CD14-positive monocyte (primary cell): Measurements from ENCODE around the gene ZNF202. TPM values are rescaled to one million over a fixed set of nuclear protein-coding genes. Genes with fewer than 3 reads are reported as not detected.

Source experiments
- DNase-seq, 3 donors: peaks; one replicate each; pipeline ENCODE4 v3.0.0-alpha.2; 2011 to 2022
- H2AFZ ChIP-seq: 2 replicates; pipeline ENCODE4 v1.6.0; 2012; ENCODE audit warnings: mild to moderate bottlenecking, low read depth, low read length, inconsistent platforms; ENCODE audit not compliant: insufficient read depth, poor library complexity, severe bottlenecking
- H3K27ac ChIP-seq, 2 donors: 1 replicate in 1 of 2; 2 replicates in 1 of 2; pipeline ENCODE4 v1.5.1; 2012 to 2013; ENCODE audit warnings: low read length in 2 of 2, control low read depth in 1 of 2, inconsistent platforms in 1 of 2, low read depth in 1 of 2, mild to moderate bottlenecking in 1 of 2
- H3K27me3 ChIP-seq, 2 donors: one replicate each; pipeline versions ENCODE4 v1.6.0 to v1.6.1; 2011 to 2013; ENCODE audit warnings: low read length in 2 of 2; ENCODE audit not compliant: control insufficient read depth in 2 of 2, insufficient read depth in 2 of 2
- H3K36me3 ChIP-seq, 2 donors: replicated peaks in 1 of 2; 1 replicate in 1 of 2; 2 replicates in 1 of 2; pipeline versions ENCODE4 v1.5.1 to v1.6.1; 2012 to 2013; ENCODE audit warnings: low read length in 2 of 2, control low read depth in 1 of 2, inconsistent platforms in 1 of 2, mild to moderate bottlenecking in 1 of 2; ENCODE audit not compliant: insufficient read depth in 2 of 2, control insufficient read depth in 1 of 2
- H3K4me1 ChIP-seq, 2 donors: 1 replicate in 1 of 2; 2 replicates in 1 of 2; pipeline versions ENCODE4 v1.5.1 to v1.6.1; 2012 to 2013; ENCODE audit warnings: low read length in 2 of 2, control low read depth in 1 of 2, inconsistent platforms in 1 of 2, mild to moderate bottlenecking in 1 of 2, moderate library complexity in 1 of 2; ENCODE audit not compliant: insufficient read depth in 2 of 2, control insufficient read depth in 1 of 2
- H3K4me2 ChIP-seq: replicated peaks from 2 replicates; pipeline ENCODE3; 2012; ENCODE audit warnings: low read length, moderate library complexity, mild to moderate bottlenecking; ENCODE audit not compliant: poor library complexity, severe bottlenecking; ENCODE audit errors: extremely low read depth
- H3K4me3 ChIP-seq, 3 experiments: fragments of 200-600 bp in 1 of 3; sonication (generic) in 1 of 3; replicated peaks in 1 of 3; 1 replicate in 2 of 3; 2 replicates in 1 of 3; pipeline ENCODE4 v1.5.1; 2011 to 2013; ENCODE audit warnings: low read length in 3 of 3, mild to moderate bottlenecking in 3 of 3, control low read depth in 2 of 3, low read depth in 2 of 3, inconsistent platforms in 1 of 3, moderate library complexity in 1 of 3
- H3K79me2 ChIP-seq: 2 replicates; pipeline ENCODE4 v1.6.0; 2012; ENCODE audit warnings: mild to moderate bottlenecking, control low read depth, inconsistent platforms, low read length, moderate library complexity; ENCODE audit not compliant: insufficient read depth
- H3K9ac ChIP-seq: 2 replicates; pipeline ENCODE4 v1.6.0; 2017; ENCODE audit warnings: low read length, mild to moderate bottlenecking; ENCODE audit not compliant: insufficient read depth, poor library complexity, severe bottlenecking
- H3K9me3 ChIP-seq, 2 donors: replicated peaks in 1 of 2; 1 replicate in 1 of 2; 2 replicates in 1 of 2; pipeline versions ENCODE4 v1.5.1 to v1.6.1; 2012 to 2013; ENCODE audit warnings: low read length in 2 of 2, control low read depth in 1 of 2; ENCODE audit not compliant: control insufficient read depth in 1 of 2, insufficient read depth in 1 of 2
- H4K20me1 ChIP-seq: 2 replicates; pipeline ENCODE4 v1.6.0; 2012; ENCODE audit warnings: mild to moderate bottlenecking, low read length, control low read depth, moderate library complexity; ENCODE audit not compliant: insufficient read depth
- H3K27ac Mint-ChIP-seq, 7 donors: one replicate each; pipeline ENCODE4 v1.8.0; 2020; ENCODE audit warnings: mild to moderate bottlenecking in 7 of 7, mixed read lengths in 7 of 7, moderate library complexity in 6 of 7, inconsistent platforms in 2 of 7
- H3K27me3 Mint-ChIP-seq, 3 donors: one replicate each; pipeline ENCODE4 v1.8.0; 2021 to 2022; ENCODE audit warnings: low read depth in 3 of 3, mild to moderate bottlenecking in 3 of 3, mixed read lengths in 3 of 3, moderate library complexity in 3 of 3, inconsistent platforms in 1 of 3
- H3K36me3 Mint-ChIP-seq, 2 donors: one replicate each; pipeline ENCODE4 v1.8.0; 2020; ENCODE audit warnings: mixed read lengths in 2 of 2, inconsistent platforms in 1 of 2, mild to moderate bottlenecking in 1 of 2
- H3K4me1 Mint-ChIP-seq: one replicate; pipeline ENCODE4 v1.8.0; 2020; ENCODE audit warnings: mild to moderate bottlenecking, mixed read lengths
- H3K4me3 Mint-ChIP-seq, 2 donors: one replicate each; pipeline ENCODE4 v1.8.0; 2020; ENCODE audit warnings: mild to moderate bottlenecking in 2 of 2, mixed read lengths in 2 of 2, moderate library complexity in 1 of 2
- H3K9me3 Mint-ChIP-seq, 7 donors: one replicate each; pipeline ENCODE4 v1.8.0; 2020 to 2022; ENCODE audit warnings: mixed read lengths in 7 of 7, mild to moderate bottlenecking in 6 of 7, moderate library complexity in 6 of 7, inconsistent platforms in 2 of 7
- WGBS: methylation state at CpG from one replicate; pipeline ENCODE4 v1.1.5; 2013; ENCODE audit warnings: missing lambda C conversion rate; ENCODE audit not compliant: insufficient coverage; 5-methylcytosine and 5-hydroxymethylcytosine counted together
- intact Hi-C, 2 donors: fragments of 100-400 bp; cut with micrococcal nuclease; formaldehyde crosslinking; loops; one replicate each; pipeline versions ENCODE4 v1.15.0 to v1.15.1; 2023
- polyA plus RNA-seq, 3 donors: library from polyadenylated mRNA; depleted of rRNA in 1 of 3; unstranded in 2 of 3; stranded (reverse) in 1 of 3; fragments of 300-500 nt in 2 of 3; fragments of >200 nt in 1 of 3; fragmentation: Illumina TruSeq in 2 of 3; gene quantifications; 1 replicate in 2 of 3; 2 replicates in 1 of 3; pipeline ENCODE4 v1.2.3, GENCODE V29; 2012 to 2021
- TF ChIP-seq, protein P1 (sequence below): fragments of 200-600 bp; IDR thresholded peaks from one replicate; pipeline ENCODE4 v1.8.0; 2022; ENCODE audit warnings: antibody characterized with exemption, mild to moderate bottlenecking

ZNF202 gene
- polyA plus RNA-seq, 3 donors = 1.5 to 6.6 (median 1.9) TPM

GRCh38 chr11:123719452-123719851, 22.0 kb downstream of the ZNF202 start:
- Mint-ChIP-seq H3K4me1 (no peaks in the 10 kb centered on the region), H3K27ac (no peak overlapping the region), H3K4me3 (no peak overlapping the region), H3K36me3 (peaks cover 4 to 7% of the 10 kb centered on the region in 2 donors), H3K27me3 (peaks cover 0 to 7% (median 2%) of the 10 kb centered on the region in 3 donors), H3K9me3 (peaks cover 0 to 4% (median 0%) of the 10 kb centered on the region in 7 donors)
- no peak overlapping the region for H3K27ac ChIP-seq
- intact Hi-C loops = no loop called here
- H3K36me3 ChIP-seq = peaks cover 0 to 6% of the 10 kb centered on the region in 2 donors
- DNase-seq = no peak
- H3K27me3 ChIP-seq = peaks cover 0 to 2% of the 10 kb centered on the region in 2 donors
- no peak overlapping the region for H2AFZ ChIP-seq
- no peaks in the 10 kb centered on the region for H3K4me1 ChIP-seq
- no CpG with 5 or more reads among the region's 1 CpG for WGBS
- no peaks in the 10 kb centered on the region for H4K20me1 ChIP-seq
- H3K4me3 ChIP-seq = no peak overlapping the region
- no peaks in the 10 kb centered on the region for H3K9me3 ChIP-seq
- no peak overlapping the region for H3K9ac ChIP-seq
- H3K79me2 ChIP-seq = no peaks in the 10 kb centered on the region
- TF ChIP-seq, protein P1, sequence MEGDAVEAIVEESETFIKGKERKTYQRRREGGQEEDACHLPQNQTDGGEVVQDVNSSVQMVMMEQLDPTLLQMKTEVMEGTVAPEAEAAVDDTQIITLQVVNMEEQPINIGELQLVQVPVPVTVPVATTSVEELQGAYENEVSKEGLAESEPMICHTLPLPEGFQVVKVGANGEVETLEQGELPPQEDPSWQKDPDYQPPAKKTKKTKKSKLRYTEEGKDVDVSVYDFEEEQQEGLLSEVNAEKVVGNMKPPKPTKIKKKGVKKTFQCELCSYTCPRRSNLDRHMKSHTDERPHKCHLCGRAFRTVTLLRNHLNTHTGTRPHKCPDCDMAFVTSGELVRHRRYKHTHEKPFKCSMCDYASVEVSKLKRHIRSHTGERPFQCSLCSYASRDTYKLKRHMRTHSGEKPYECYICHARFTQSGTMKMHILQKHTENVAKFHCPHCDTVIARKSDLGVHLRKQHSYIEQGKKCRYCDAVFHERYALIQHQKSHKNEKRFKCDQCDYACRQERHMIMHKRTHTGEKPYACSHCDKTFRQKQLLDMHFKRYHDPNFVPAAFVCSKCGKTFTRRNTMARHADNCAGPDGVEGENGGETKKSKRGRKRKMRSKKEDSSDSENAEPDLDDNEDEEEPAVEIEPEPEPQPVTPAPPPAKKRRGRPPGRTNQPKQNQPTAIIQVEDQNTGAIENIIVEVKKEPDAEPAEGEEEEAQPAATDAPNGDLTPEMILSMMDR = no peak
- H3K4me2 ChIP-seq = no peak overlapping the region

- TF ChIP-seq, protein P1 = no peak
- no peak for DNase-seq
- Mint-ChIP-seq H3K9me3 (peaks cover 0 to under 1% (median 0%) of the 10 kb centered on the region in 7 donors), H3K27ac (no peak overlapping the region), H3K4me3 (no peak overlapping the region), H3K36me3 (peaks cover 2 to 4% of the 10 kb centered on the region in 2 donors), H3K4me1 (no peaks in the 10 kb centered on the region), H3K27me3 (peaks cover 2 to 10% (median 2%) of the 10 kb centered on the region in 3 donors)
- H4K20me1 ChIP-seq = no peaks in the 10 kb centered on the region
- no peak overlapping the region for H3K4me2 ChIP-seq
- H3K27me3 ChIP-seq = peaks cover 0 to 2% of the 10 kb centered on the region in 2 donors
- H3K4me3 ChIP-seq = no peak overlapping the region
- no peaks in the 10 kb centered on the region for H3K9me3 ChIP-seq
- no peak overlapping the region for H2AFZ ChIP-seq
- no peaks in the 10 kb centered on the region for H3K36me3 ChIP-seq
- H3K27ac ChIP-seq = no peak overlapping the region
- WGBS = no CpG with 5 or more reads among the region's 4 CpGs
- H3K9ac ChIP-seq = no peak overlapping the region
- no peaks in the 10 kb centered on the region for H3K4me1 ChIP-seq
- H3K79me2 ChIP-seq = no peaks in the 10 kb centered on the region
- intact Hi-C loops = no loop called here
These were observed 23.0 kb downstream of the ZNF202 start for GRCh38 chr11:123718469-123718868.
